Measurements from ENCODE around the gene ARL3.
A peak's percentile ranks its signal among the peaks of the same experiment; 100 is the strongest.

GRCh38 chr10:102743588-102744373, 29.6 kb upstream of the ARL3 start, which contains the start of gene WBP1L:
- TF ChIP-seq POLR2A (IDR thresholded peaks at IDR 0.05) (peak; percentile 28 to 94), POLR2AphosphoS5 (IDR thresholded peaks at IDR 0.05) (peak; percentile 6 to 100 (median 88)), EP300 (IDR thresholded peaks at IDR 0.05) (no peak)
- TF ChIP-seq, protein P1, sequence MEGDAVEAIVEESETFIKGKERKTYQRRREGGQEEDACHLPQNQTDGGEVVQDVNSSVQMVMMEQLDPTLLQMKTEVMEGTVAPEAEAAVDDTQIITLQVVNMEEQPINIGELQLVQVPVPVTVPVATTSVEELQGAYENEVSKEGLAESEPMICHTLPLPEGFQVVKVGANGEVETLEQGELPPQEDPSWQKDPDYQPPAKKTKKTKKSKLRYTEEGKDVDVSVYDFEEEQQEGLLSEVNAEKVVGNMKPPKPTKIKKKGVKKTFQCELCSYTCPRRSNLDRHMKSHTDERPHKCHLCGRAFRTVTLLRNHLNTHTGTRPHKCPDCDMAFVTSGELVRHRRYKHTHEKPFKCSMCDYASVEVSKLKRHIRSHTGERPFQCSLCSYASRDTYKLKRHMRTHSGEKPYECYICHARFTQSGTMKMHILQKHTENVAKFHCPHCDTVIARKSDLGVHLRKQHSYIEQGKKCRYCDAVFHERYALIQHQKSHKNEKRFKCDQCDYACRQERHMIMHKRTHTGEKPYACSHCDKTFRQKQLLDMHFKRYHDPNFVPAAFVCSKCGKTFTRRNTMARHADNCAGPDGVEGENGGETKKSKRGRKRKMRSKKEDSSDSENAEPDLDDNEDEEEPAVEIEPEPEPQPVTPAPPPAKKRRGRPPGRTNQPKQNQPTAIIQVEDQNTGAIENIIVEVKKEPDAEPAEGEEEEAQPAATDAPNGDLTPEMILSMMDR (IDR thresholded peaks at IDR 0.05): no peak

Measured in suprapubic skin (tissue), 4 donors.